K562 (cell line): Measurements from ENCODE around the gene IL10RB. TPM values are rescaled to one million over a fixed set of nuclear protein-coding genes. Genes with fewer than 3 reads are reported as not detected.

Experiments
- CBFB ChIP-seq: sonication (generic); formaldehyde crosslinking; IDR thresholded peaks from 2 replicates; pipeline ENCODE4 v1.4.0; 2020; ENCODE audit warnings: mild to moderate bottlenecking, missing genetic modification reagents
- ETS1 ChIP-seq: conservative IDR thresholded peaks from 2 replicates; pipeline ENCODE4 v1.6.1; 2011; ENCODE audit warnings: low read depth, mild to moderate bottlenecking, low read length; ENCODE audit not compliant: control insufficient read depth
- FOSL1 ChIP-seq: fragments of 200-800 bp; sonication (Bioruptor generic); conservative IDR thresholded peaks from 2 replicates; pipeline ENCODE4 v1.6.1; 2016; ENCODE audit warnings: missing genetic modification characterization, missing compliant biosample characterization
- FUS ChIP-seq: fragments of 200-400 bp; formaldehyde crosslinking; optimal IDR thresholded peaks from 2 replicates; pipeline ENCODE3; 2017; ENCODE audit warnings: low read depth, low read length
- KDM4B ChIP-seq, 2 experiments: fragments of 450-650 bp in 1 of 2; sonication (generic) in 1 of 2; IDR thresholded peaks; 2 replicates each; pipeline ENCODE4 v1.6.1; 2016 to 2017; ENCODE audit warnings: borderline replicate concordance in 2 of 2, antibody characterized with exemption in 1 of 2, low read depth in 1 of 2, mild to moderate bottlenecking in 1 of 2
- NCOR1 ChIP-seq: fragments of 450-650 bp; IDR thresholded peaks from 2 replicates; pipeline ENCODE4 v1.6.1; 2016; ENCODE audit warnings: mild to moderate bottlenecking, moderate library complexity
- NR2C2 ChIP-seq, 2 experiments: fragments of 200-800 bp in 1 of 2; sonication (Bioruptor generic) in 1 of 2; sonication (generic) in 1 of 2; formaldehyde crosslinking in 1 of 2; IDR thresholded peaks; 2 replicates each; pipeline versions ENCODE4 v1.6.1 to v1.8.0; 2016 to 2022; ENCODE audit warnings: mild to moderate bottlenecking in 1 of 2, missing compliant biosample characterization in 1 of 2, missing genetic modification characterization in 1 of 2, missing genetic modification reagents in 1 of 2
- RCOR1 ChIP-seq, 2 experiments: IDR thresholded peaks; 2 replicates each; pipeline ENCODE4 v1.6.1; 2012; ENCODE audit warnings: low read depth in 2 of 2, low read length in 2 of 2, borderline replicate concordance in 1 of 2, improper control_type of control experiment in 1 of 2
- SMARCA5 ChIP-seq: fragments of 450-650 bp; IDR thresholded peaks from 2 replicates; pipeline ENCODE4 v1.6.1; 2016
- SRF ChIP-seq, 2 experiments: fragments of 250-450, 450-650 bp in 1 of 2; sonication (Bioruptor Pico) in 1 of 2; sonication (generic) in 1 of 2; formaldehyde crosslinking; IDR thresholded peaks; 2 replicates each; pipeline versions ENCODE4 v1.5.0 to v1.5.1; 2020 to 2022; ENCODE audit warnings: mild to moderate bottlenecking in 1 of 2, missing genetic modification reagents in 1 of 2
- TCF7L2 ChIP-seq: fragments of 150-350 bp; IDR thresholded peaks from 2 replicates; pipeline ENCODE4 v1.6.1; 2016; ENCODE audit warnings: low read depth, mild to moderate bottlenecking, low read length, moderate library complexity
- ZNF174 ChIP-seq: fragments of 250-450 bp; sonication (Bioruptor Pico); IDR thresholded peaks from 2 replicates; pipeline ENCODE4 v1.4.0; 2020; ENCODE audit warnings: mild to moderate bottlenecking
- ZNF444 ChIP-seq: fragments of 250-450 bp; sonication (Bioruptor Pico); IDR thresholded peaks from 2 replicates; pipeline ENCODE4 v1.4.0; 2020; ENCODE audit warnings: mild to moderate bottlenecking, moderate library complexity
- polyA plus RNA-seq, 8 experiments: library from polyadenylated mRNA; depleted of rRNA in 4 of 8; stranded (reverse) in 5 of 8; unstranded in 3 of 8; fragments of >200 nt; fragmentation: Nextera tagmentation in 2 of 8; fragmentation: Illumina TruSeq in 1 of 8; extraction: Ambion mirVana in 2 of 8; extraction: Trizol in 1 of 8; gene quantifications; 2 replicates each; pipeline versions ENCODE4 v1.2.1 to v1.2.3, GENCODE V29; 2011 to 2014; ENCODE audit warnings: inconsistent platforms in 1 of 8, missing spikeins in 1 of 8
- total RNA-seq, 7 experiments: library from RNA; depleted of rRNA in 6 of 7; stranded (reverse); fragments of >200 nt in 6 of 7; fragmentation: Illumina TruSeq in 2 of 7; extraction: Trizol in 2 of 7; gene quantifications; 2 replicates each; pipeline versions ENCODE4 v1.2.1 to v1.2.3, GENCODE V29; 2011 to 2021; ENCODE audit warnings: low replicate concordance in 1 of 7
- TF ChIP-seq, protein P1 (sequence below): fragments of 250-450 bp; sonication (Bioruptor Pico); IDR thresholded peaks from 2 replicates; pipeline ENCODE4 v1.9.0; 2021; ENCODE audit warnings: mild to moderate bottlenecking, inconsistent platforms
- TF ChIP-seq, protein P2 (sequence below): fragments of 450-650 bp; IDR thresholded peaks from 2 replicates; pipeline ENCODE4 v1.6.1; 2016; ENCODE audit warnings: antibody characterized with exemption
- TF ChIP-seq, protein P3 (sequence below): IDR thresholded peaks from 2 replicates; pipeline ENCODE4 v1.6.1; 2011; ENCODE audit warnings: borderline replicate concordance, low read depth, mild to moderate bottlenecking, moderate library complexity, low read length; ENCODE audit not compliant: insufficient read depth, poor library complexity, severe bottlenecking

Gene IL10RB
- total and polyA plus RNA-seq, 9 of the 15 experiments (the other 6 are each of a cell fraction or from before 2014, with no cell fraction given), result 10.9 to 33.8 (median 23.0) TPM

- TF ChIP-seq, protein P1, sequence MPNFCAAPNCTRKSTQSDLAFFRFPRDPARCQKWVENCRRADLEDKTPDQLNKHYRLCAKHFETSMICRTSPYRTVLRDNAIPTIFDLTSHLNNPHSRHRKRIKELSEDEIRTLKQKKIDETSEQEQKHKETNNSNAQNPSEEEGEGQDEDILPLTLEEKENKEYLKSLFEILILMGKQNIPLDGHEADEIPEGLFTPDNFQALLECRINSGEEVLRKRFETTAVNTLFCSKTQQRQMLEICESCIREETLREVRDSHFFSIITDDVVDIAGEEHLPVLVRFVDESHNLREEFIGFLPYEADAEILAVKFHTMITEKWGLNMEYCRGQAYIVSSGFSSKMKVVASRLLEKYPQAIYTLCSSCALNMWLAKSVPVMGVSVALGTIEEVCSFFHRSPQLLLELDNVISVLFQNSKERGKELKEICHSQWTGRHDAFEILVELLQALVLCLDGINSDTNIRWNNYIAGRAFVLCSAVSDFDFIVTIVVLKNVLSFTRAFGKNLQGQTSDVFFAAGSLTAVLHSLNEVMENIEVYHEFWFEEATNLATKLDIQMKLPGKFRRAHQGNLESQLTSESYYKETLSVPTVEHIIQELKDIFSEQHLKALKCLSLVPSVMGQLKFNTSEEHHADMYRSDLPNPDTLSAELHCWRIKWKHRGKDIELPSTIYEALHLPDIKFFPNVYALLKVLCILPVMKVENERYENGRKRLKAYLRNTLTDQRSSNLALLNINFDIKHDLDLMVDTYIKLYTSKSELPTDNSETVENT, result no peak
- no peak for TF ChIP-seq FUS
- TF ChIP-seq CBFB, result no peak
- TF ChIP-seq, protein P2, sequence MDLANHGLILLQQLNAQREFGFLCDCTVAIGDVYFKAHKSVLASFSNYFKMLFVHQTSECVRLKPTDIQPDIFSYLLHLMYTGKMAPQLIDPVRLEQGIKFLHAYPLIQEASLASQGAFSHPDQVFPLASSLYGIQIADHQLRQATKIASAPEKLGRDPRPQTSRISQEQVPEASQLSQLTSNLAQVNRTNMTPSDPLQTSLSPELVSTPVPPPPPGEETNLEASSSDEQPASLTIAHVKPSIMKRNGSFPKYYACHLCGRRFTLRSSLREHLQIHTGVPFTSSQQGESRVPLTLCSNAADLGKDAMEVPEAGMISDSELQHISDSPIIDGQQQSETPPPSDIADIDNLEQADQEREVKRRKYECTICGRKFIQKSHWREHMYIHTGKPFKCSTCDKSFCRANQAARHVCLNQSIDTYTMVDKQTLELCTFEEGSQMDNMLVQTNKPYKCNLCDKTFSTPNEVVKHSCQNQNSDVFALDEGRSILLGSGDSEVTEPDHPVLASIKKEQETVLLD, result no peak
- no peak for TF ChIP-seq FOSL1 (tag)
- no peak for TF ChIP-seq SMARCA5
- TF ChIP-seq, protein P3, sequence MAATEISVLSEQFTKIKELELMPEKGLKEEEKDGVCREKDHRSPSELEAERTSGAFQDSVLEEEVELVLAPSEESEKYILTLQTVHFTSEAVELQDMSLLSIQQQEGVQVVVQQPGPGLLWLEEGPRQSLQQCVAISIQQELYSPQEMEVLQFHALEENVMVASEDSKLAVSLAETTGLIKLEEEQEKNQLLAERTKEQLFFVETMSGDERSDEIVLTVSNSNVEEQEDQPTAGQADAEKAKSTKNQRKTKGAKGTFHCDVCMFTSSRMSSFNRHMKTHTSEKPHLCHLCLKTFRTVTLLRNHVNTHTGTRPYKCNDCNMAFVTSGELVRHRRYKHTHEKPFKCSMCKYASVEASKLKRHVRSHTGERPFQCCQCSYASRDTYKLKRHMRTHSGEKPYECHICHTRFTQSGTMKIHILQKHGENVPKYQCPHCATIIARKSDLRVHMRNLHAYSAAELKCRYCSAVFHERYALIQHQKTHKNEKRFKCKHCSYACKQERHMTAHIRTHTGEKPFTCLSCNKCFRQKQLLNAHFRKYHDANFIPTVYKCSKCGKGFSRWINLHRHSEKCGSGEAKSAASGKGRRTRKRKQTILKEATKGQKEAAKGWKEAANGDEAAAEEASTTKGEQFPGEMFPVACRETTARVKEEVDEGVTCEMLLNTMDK, result no peak
- TF ChIP-seq NCOR1, result no peak
- no peak for TF ChIP-seq RCOR1 (IDR thresholded peaks at IDR 0.05; ENCODE audit: borderline replicate concordance in 1 of 2, low read depth in 2 of 2, low read length in 2 of 2)
- no peak for TF ChIP-seq TCF7L2
- TF ChIP-seq KDM4B (IDR thresholded peaks at IDR 0.05; ENCODE audit: borderline replicate concordance in 2 of 2, low read depth in 1 of 2), result 0 out of 4 replicates have a peak, but pooled peaks of 1 of the 2 experiments have one; percentile 6
- no peak; the same call in 1 of the 2 replicates for TF ChIP-seq ETS1
- no peak for TF ChIP-seq ZNF174 (CRISPR knock-in tag)
- no peak for TF ChIP-seq ZNF444
- no peak for TF ChIP-seq NR2C2 (CRISPR knock-in tag; IDR thresholded peaks at IDR 0.05)
- no peak for TF ChIP-seq NR2C2 (tag; IDR thresholded peaks at IDR 0.05)
- TF ChIP-seq SRF (CRISPR knock-in tag; IDR thresholded peaks at IDR 0.05), result no peak
These were observed at the start of gene IL10RB (continued) for GRCh38 chr21:33266050-33266788.
